Fibroblast of skin of abdomen (primary cell): ENCODE results near the gene TVP23A.
"Not testable (repeated sequence)": the region's sequence is repeated elsewhere in the genome, so short reads cannot be mapped to it uniquely, and the experiment has no call there.

Experiments used
- DNase-seq: peaks from one replicate; pipeline ENCODE4 v3.0.0-alpha.2; 2013

The TVP23A gene

DNA sequence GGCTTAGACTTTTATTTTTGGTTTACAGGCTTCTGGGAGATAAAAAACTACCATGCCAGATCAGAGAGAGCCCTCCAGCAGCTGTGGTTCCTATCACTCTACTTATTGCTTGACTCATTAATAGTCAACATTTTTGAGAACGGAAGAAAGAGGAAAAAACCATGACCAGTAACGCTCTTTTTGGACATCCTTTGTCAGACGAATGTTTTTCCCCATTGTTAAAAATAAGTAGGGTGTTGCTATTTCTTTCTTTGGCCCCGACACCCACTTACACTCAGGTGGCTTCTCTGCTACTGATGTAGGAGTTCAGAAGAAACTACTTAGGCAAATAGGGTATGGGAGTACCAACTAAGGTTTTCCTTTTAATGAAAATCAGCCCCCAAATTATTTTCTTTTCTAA, 27.5 kb downstream of the TVP23A start:
- DNase-seq: no peak

DNA sequence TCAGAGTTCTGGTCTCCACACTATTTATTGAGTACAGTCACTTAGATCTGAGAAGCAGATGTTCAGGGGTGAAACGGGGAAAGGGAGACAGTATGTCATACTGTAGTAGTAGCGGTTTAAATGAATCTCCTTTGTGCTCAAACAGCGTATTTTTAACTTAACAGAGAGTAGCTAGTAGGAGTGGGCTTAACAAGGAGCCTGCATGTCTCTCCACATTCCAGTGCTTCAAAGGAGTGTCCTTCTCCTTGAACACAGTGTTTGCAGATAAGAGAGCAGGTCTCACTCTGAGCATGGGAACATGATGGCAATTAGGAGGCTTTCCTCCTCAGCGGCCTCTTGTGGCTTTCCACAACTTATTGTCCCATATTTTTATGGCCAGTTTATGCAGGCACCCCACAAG, 30.0 kb downstream of the TVP23A start:
- not testable (repeated sequence) for DNase-seq

DNA sequence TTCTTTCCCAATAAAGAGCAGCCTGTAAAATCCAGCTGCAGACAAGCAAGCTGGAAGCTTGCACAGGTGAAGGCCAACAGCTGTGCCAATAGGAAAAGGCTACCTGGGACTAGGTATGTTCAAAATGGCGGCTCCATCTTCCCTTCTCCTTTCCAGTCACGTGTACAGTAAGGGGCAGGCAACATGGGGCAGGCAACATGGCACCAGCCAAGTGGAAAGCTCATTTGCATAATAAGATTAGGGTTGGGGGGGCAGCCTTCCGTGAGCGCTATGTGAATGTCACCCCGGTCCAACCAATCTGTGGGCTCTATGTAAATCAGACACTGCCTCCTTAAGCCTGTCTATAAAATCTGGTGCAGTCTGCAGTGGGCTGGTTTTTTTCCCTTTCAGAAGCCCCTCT, 31.3 kb downstream of the TVP23A start:
- no peak for DNase-seq

DNA sequence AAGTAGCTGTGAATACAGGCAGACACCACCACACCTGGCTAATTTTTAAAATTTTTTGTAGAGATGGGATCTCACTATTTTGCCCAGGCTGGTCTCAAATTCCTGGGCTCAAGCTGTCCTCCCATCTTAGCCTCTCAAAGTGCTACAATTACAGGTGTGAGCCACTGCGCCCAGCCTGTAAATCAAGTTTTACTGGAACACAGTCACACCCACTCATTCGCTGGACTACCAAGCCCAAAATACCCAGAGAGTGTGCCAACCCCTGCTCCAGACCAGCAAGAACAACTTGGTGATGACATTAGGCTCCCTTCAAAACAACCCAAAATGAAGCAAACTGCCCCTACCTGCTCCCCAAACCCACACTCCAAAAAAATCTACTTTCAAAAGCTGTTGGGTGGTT, 36.0 kb downstream of the TVP23A start:
- no peak for DNase-seq

DNA sequence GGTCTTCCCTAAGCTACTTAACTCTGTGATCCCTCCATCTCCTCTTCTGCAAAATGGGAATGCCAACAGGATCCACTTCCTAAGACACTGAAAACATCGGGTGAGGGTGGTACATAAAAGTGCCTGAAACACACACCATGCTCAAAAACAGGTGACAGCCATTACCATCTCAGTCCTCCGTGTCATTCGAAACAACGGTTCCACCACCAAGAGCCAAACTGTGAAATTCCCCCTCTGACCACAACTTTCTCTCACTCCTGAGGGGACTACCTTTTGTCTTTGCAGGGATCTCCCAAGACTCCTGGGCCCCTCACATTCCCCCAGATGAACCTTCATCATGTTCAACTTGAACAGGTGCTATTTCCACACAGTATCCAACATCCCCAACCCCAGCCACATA, 38.0 kb downstream of the TVP23A start:
- DNase-seq: no peak

DNA sequence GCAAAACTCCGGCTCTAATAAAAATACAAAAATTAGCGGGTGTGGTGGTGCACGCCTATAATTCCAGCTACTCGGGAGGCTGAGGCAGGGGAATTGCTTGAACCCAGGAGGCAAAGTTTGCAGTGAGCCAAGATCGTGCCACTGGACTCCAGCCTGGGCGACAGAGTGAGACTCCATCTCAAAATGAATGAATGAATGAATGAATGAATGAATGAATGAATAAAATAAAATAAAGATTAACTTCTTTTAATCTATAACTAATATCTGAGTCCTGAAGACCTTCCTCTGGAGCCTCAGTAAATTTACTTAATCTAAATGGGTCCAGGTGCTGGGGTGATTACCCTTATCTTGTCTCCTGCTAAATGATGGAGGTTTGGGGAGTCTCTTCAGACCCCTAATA, 38.7 kb downstream of the TVP23A start:
- DNase-seq: not testable (repeated sequence)

DNA sequence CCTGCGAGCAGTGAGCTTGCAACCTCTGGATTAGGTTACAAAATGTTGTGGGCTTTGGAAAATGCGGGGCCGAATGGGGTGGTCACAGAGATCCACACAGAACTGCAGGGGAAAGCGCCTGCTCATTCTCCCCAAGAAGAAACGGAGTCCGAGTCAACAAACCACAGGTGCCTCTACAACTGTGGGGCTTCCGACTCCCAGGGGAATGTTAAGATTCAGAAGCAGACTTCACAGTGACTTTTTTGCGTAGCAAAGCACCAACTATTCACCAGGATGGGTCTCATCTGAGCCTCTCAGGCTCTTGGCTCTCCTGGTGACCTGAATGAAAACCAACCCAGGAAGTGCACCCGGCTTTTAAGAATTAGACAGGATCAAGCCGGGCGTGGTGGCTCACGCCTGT, 41.2 kb downstream of the TVP23A start:
- DNase-seq: no peak

DNA sequence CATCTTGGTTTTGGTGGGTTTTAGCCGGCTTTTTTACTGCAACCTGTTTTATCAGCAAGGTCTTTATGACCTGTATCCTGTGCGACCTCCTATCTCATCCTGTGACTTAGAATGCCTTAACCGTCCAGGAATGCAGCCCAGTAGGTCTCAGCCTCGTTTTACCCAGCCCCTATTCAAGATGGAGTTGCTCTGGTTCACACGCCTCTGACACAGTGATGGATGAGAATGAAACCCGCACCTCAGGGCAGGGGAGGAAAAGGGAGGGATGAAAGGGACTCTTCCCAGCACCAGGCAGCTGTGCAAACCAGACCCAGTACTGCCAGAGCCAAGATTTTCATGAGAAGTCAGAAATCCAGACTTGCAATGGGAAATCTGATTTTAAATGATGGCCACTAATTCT, 41.7 kb downstream of the TVP23A start:
- DNase-seq: not testable (repeated sequence)

DNA sequence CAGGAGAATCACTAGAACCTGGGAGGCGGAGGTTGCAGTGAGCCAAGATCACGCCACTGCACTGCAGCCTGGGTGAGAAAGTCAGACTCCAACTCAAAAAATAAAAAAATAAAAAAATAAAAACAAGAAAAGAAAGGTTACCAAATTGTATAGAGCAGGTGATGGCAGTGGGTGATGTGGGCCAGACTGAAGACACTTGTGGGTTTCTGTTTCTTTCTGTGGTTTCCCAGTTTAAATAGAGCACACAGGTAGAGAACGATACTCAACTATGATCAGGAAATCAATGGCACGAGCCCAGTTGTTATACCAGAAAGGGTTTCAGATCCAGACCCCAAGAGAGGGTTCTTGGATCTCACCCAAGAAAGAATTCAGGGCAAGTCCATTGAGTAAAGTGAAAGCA, 42.3 kb downstream of the TVP23A start:
- DNase-seq: no peak

DNA sequence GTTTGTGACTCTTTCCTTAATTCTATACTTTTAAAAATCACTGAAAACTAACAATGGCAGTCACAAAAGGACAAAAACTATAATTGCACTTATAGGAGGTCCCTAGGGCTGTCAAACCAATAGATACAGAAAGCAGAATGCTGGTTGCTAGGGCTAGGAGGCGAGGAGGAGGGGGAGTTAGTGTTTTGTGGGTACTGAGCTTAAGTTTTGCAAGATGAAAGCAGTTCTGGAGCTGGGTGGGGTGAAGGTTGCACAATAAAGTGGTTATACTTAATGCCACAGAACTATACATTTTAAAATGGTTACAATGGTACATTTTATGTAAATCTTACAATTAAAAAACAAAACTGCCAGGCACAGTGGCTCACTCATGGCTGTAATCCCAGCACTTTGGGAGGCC, 47.7 kb downstream of the TVP23A start:
- DNase-seq: no peak

DNA sequence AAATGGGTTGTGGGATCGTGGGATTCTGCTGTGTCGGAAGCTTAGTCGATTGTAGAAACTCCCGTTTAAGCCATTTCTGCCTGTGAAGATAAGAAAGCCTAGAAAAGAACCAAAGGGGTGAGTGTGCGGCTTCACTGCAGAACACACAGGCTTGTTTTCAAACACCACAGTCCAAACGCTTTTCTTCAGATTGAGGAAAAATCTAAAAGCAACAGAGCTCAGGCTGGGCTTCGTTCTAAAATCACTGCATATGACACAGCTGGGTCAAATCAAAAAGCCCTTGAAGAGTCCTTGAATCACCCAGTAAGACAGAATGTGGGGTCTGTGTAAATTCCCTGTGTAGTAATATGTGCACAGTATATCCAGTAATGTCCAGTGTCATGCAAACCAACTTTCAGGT, 49.2 kb downstream of the TVP23A start:
- no peak for DNase-seq

DNA sequence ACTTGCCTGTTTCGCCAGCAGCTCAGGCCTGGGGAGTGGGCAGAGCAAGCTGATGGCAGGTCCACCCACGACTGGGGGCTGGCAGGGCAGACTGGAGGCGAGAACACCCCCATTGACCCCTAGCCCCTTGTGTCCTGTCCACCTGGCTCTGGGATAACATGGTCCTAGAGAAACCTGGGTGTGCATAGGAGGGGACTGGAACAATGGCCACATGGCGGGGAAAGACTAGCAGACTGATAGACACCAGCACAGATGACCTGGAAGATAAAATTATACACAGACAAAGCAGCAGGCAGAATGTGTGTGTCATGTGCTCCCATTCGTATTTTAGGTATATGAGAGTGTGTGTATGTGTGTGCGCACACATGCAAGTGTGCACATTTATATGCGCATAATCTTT, 51.5 kb downstream of the TVP23A start:
- DNase-seq: no peak

DNA sequence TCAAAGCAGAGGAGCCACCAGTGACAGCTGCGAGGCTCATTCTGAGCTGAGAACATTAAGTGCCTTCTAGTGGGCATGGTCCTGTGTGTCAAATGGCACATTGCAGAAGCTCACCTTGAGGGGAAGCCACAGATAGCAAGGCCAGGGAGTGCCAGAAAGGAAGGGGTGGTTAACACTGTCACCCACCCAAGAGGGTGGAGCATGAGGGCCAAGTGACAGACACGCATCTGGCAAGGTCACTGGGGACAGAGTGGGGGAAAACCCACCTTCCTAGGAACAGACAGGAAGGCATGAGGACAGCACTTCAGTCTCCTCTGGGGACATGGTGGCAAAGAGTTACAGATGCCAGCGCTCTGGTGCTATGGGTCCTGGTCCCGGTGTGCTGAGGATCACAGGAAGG, 52.8 kb downstream of the TVP23A start:
- DNase-seq: no peak

DNA sequence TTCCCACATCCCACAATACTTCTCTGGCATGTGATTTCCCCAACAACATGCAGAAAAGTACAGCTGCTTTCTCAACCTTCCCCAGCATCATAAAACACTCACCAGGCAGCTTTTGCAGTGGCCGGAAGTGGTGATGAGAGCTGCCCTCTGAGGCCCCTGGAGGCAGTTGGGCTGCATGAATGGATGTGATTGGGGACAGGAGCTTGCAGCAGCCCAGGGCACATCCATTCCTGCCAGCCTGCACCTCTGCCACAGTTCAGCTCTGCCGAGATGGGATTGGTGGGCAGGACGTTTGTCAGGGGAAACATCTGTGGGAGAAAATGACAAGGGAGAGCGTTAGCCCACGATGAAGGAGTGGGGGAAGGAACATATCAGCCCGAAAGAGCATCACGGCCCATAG, 55.1 kb downstream of the TVP23A start:
- no peak for DNase-seq

DNA sequence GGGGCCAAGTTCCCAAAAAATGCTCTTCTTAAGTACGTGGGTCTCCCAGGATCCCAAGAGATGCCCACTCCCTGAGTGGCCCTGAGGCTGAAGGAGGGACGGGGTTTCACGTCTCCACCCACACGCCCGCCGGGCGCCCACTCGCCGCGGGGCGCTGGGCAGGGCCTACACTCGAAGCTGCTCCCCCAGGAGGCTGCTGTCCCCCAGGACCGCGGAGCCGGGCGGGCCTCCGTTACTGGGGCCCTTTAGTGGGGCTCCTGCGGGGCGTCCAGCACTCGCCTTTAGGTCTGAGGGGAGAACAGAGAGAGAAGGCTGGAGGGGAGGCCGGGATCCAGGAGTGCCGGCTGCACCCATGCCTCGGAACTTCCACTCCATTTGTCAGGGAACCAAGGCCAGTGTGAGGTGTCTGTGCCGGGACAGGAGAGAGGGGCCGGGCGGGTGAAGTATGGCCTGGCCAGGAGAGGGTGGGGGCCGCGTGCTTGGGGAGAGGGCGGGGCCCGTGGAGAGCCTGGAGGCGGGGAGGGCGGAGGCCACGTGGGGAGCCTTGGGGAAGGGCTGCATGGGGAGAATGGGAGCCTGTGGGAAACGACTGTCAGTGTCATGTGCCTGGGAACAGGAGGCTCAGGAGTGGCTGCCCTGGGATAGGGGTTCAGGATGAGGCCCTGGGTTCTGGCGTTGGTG, 56.1 kb downstream of the TVP23A start:
- no peak for DNase-seq

DNA sequence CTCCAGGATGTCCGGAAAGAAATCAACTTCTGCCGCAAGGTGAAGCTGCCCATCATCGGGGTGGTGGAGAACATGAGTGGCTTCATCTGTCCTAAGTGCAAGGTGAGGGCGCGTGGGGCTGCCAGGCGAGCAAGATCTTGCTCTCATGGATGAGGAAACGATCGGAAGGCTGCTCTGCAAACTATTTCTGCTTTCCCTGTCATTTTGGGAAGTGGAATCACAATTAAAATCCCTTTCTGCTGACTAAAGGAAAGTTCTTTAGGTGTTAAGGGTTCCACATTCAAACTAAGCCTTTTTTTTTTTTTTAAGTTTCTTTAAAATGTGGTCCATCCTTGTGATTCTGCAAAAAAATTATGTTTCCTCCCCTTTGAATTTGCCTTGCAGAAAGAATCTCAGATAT, 57.2 kb downstream of the TVP23A start:
- DNase-seq: no peak

DNA sequence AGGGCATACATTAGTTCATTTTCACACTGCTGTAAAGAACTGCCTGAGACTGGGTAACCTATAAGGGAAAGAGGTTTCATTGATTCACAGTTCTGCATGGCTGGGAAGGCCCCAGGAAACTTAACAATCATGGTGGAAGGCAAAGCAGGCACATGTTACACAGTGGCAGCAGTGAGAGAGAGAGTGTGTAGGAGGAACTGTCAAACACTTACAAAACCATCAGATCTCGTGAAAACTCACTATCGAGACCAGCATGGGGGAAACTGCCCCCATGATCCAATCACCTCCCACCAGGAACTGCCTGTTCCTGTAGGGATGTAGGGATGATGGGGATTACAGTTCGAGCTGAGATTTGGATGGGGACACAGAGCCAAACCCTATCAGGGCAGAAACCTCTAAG, 57.7 kb downstream of the TVP23A start:
- no peak for DNase-seq

DNA sequence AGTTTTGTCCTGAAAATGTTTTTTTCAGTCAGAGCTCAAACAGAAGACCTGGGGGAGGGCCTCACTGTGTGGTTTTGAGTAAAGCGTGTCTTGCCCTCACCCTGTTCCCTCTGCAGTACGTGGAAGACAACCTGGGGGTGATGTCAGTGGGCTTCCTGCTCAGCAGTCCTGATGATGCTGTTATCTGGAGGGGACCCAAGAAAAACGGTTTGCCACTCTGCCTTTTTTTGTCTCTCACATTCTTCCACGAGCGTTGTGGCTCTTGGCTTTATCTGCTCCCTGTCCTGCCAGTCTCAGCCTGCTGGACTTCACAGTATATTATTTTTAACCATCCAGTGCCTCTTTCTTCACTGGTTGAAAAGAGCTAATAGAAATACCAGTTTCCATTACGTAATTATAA, 62.0 kb downstream of the TVP23A start:
- DNase-seq: peak; percentile 18

DNA sequence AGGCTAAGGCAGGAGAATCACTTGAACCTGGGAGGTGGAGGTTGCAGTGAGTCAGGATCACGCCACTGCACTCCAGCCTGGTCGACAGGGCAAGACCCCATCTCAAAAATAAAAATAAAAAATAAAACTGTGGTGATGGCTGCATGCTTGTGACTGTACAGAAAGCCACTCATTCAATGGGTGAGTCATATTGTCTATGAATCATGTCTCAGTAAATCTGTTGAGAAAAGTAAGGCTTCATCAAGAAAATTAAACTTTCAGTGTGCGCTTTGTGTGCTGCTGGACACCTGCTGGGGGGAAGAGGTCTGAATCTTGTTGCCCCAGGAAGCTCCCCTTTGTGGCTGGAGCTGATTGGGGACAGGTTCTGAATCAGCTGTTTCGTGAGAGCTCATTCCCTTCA, 63.7 kb downstream of the TVP23A start:
- peak; percentile 58 for DNase-seq

DNA sequence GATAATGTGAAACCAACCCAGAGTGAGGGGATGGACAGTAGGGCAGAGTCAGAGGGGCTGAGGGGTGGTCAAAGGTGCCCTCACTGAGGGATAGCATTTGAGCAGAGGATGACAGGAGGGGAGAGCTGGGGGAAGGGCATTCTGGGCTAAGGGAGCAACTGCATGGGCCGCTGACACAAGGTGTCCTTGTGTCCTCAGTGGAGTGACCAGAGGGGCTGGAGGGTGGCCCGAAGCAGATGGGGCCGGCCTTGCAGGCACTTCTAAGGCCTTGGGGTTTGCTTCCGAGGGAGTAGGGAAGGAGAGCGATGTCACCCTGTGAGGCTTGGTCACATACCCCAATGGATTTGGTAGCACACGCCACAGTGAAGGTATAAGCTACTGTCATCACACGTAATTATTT, 64.9 kb downstream of the TVP23A start:
- no peak for DNase-seq

DNA sequence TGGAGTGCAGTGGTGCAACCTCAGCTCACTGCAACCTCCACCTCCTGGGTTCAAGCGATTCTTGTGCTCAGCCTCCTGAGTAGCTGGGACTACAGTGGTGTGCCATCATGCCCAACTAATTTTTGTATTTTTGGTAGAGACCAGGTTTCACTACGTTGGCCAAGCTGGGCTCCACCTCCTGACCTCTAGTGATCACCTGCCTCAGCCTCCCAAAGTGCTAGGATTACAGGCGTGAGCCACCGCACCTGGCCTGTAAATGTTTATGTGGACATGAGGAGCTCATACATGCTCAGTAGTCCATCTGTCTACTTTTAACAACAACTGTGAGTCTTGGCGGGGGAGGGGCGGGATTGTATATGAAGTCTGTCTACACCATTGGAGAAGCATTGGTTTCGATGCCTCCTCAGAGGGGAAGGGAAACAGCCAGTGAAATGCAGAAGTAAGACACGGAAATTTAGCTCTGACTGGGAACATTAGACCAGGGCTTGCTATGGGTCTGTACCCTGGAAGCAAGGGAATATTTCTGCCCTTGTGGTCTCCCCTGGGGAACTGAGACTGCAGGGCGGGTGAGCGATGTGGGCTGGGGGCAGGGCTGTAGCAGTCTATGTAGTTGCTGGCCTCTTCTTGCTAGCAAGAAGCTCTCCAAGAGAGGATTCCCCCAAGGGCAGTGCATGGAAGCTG, 65.6 kb downstream of the TVP23A start:
- DNase-seq: no peak

DNA sequence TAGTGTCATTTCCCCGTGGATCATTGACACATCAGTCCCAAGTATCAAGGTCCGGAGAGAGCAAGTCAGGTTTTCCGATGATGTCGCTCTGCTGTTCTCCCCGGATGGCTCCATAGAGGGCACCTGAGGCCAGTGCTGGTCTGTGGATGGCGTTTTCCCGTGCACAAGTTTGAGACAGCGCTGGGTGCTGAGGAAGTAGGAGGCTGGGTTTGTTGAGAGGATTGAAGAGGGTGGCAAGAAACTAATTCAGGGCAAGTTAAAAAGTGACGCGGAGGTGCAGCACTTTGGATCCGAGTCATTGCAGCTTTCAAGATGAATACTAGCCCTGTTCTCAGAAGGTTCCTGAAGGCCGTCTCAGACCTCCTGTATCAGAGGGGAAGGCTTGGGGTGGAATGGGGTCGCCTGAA, 67.3 kb downstream of the TVP23A start:
- DNase-seq: no peak

DNA sequence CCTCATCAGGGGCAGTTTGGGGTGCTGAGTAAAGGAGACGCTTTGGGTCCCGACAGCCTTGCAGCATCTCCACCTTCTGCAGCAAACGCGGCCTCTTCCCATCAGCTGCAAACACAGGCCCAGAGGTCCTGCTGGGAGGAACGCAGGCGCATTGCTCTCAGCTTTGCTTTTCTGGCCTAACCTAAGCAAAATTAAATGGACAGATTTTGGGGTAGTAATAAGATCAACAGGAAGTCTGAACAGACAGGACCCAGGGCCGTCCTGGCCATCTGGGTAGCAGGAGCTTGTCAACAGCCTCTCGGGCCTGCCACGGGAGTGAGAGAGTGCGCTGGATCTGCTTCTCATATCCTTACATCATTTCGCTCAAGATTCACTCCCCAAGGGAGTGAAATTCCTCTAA, 67.8 kb downstream of the TVP23A start:
- no peak for DNase-seq

DNA sequence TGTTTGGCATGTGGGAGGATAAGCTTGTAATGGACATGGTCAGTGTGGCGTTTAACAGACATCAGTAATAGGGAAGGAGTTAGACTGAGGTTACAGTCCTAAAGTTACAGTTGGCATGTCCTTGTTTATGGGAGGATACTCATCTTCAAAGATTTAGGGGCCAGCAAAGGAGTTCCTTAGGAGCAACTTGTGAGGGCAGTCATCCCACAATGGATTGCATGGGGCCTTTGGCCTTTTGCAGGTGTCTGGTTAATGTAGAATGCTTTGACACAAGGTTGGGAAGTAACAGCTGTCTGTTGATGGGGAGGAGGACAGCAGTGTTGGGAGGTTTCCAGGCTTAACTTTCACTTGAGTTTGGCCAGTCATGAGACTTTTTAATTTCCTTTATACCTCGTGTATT, 72.8 kb downstream of the TVP23A start:
- no peak for DNase-seq
